Activated T-helper 2 cell treated with anti-CD3 and anti-CD28 coated beads, Interferon-gamma antibody, Interleukin-2, Interleukin-4, amounts not matched to agents 10 μg/mL and 5 μg/mL and 100 μg/mL, durations not matched to agents 14 hours and 24 hours and 36 hours (primary cell): ENCODE data around the gene DACH1. TPM values are rescaled to one million over a fixed set of nuclear protein-coding genes. Genes with fewer than 3 reads are reported as not detected.
"Not testable (repeated sequence)": the region's sequence is repeated elsewhere in the genome, so short reads cannot be mapped to it uniquely, and the experiment has no call there.

ENCODE experiments used
- DNase-seq: peaks from one replicate; pipeline ENCODE4 v3.0.0; 2021; ENCODE audit warnings: low spot score
- H3K27ac Mint-ChIP-seq: one replicate; pipeline ENCODE4 v1.8.0; 2021; ENCODE audit warnings: mixed read lengths
- H3K27me3 Mint-ChIP-seq: one replicate; pipeline ENCODE4 v1.8.0; 2021; ENCODE audit warnings: low read depth, mixed read lengths
- H3K36me3 Mint-ChIP-seq: one replicate; pipeline ENCODE4 v1.8.0; 2021; ENCODE audit warnings: low read depth, mixed read lengths
- H3K4me1 Mint-ChIP-seq: one replicate; pipeline ENCODE4 v1.8.0; 2021; ENCODE audit warnings: low read depth, mixed read lengths
- H3K4me3 Mint-ChIP-seq: one replicate; pipeline ENCODE4 v1.8.0; 2021; ENCODE audit warnings: low read depth, mild to moderate bottlenecking, moderate library complexity, mixed read lengths
- H3K9me3 Mint-ChIP-seq: one replicate; pipeline ENCODE4 v1.8.0; 2021; ENCODE audit warnings: mixed read lengths
- intact Hi-C: fragments of 100-400 bp; cut with micrococcal nuclease; formaldehyde crosslinking; loops from one replicate; pipeline ENCODE4 v1.15.1; 2023
- total RNA-seq: library from RNA; stranded (reverse); gene quantifications from 2 replicates; pipeline ENCODE4 v1.2.3, GENCODE V29; 2022

The DACH1 gene
- total RNA-seq, 1 donor from 2014 or later: not detected

- Mint-ChIP-seq H3K27ac (no peak overlapping the region), H3K4me1 (peaks cover 4% of the 10 kb centered on the region), H3K27me3 (no peaks in the 10 kb centered on the region), H3K36me3 (no peaks in the 10 kb centered on the region), H3K4me3 (no peak overlapping the region), H3K9me3 (no peaks in the 10 kb centered on the region)
- DNase-seq: no peak
- intact Hi-C loops: no loop called here
Observed at GRCh38 chr13:71838842-71839241, 28.2 kb downstream of the DACH1 start.

GRCh38 chr13:71837582-71837981, 29.4 kb downstream of the DACH1 start:
- H3K4me3 Mint-ChIP-seq, H3K27me3 Mint-ChIP-seq, H3K9me3 Mint-ChIP-seq, H3K27ac Mint-ChIP-seq, intact Hi-C loops, H3K36me3 Mint-ChIP-seq, H3K4me1 Mint-ChIP-seq, DNase-seq: not testable (repeated sequence)

GRCh38 chr13:71831716-71832115, 35.3 kb downstream of the DACH1 start:
- intact Hi-C loops: no loop called here
- no peaks in the 10 kb centered on the region for H3K9me3 Mint-ChIP-seq
- DNase-seq: no peak
- H3K36me3 Mint-ChIP-seq: no peaks in the 10 kb centered on the region
- H3K4me1 Mint-ChIP-seq: peaks cover 22% of the 10 kb centered on the region
- H3K4me3 Mint-ChIP-seq: no peak overlapping the region
- H3K27ac Mint-ChIP-seq: no peak overlapping the region
- H3K27me3 Mint-ChIP-seq: no peaks in the 10 kb centered on the region

GRCh38 chr13:71830736-71831135, 36.3 kb downstream of the DACH1 start:
- Mint-ChIP-seq H3K27me3 (peaks cover 2% of the 10 kb centered on the region), H3K9me3 (no peaks in the 10 kb centered on the region), H3K27ac (no peak overlapping the region), H3K36me3 (no peaks in the 10 kb centered on the region), H3K4me1 (peaks cover 22% of the 10 kb centered on the region), H3K4me3 (no peak overlapping the region)
- DNase-seq: no peak
- intact Hi-C loops: no loop called here

- H3K4me3 Mint-ChIP-seq: no peak overlapping the region
- no peaks in the 10 kb centered on the region for H3K9me3 Mint-ChIP-seq
- intact Hi-C loops: no loop called here
- no peak overlapping the region for H3K27ac Mint-ChIP-seq
- DNase-seq: no peak
- no peaks in the 10 kb centered on the region for H3K36me3 Mint-ChIP-seq
- H3K27me3 Mint-ChIP-seq: peaks cover 2% of the 10 kb centered on the region
- peaks cover 22% of the 10 kb centered on the region for H3K4me1 Mint-ChIP-seq
Observed at GRCh38 chr13:71830323-71830722, 36.7 kb downstream of the DACH1 start.

- DNase-seq: no peak
- intact Hi-C loops: loop anchor here (5.0 kb wide), 1 partner anchor 38 kb away; the partner anchor contains the start of gene DACH1
- Mint-ChIP-seq H3K36me3 (no peaks in the 10 kb centered on the region), H3K4me3 (no peak overlapping the region), H3K9me3 (no peaks in the 10 kb centered on the region), H3K27ac (no peak overlapping the region), H3K4me1 (peaks cover 22% of the 10 kb centered on the region), H3K27me3 (peaks cover 4% of the 10 kb centered on the region)
Observed at GRCh38 chr13:71829547-71829946, 37.5 kb downstream of the DACH1 start.

GRCh38 chr13:71828564-71828963, 38.4 kb downstream of the DACH1 start:
- intact Hi-C loops: loop anchor here (5.0 kb wide), 1 partner anchor 39 kb away; the partner anchor contains the start of gene DACH1
- no peak for DNase-seq

GRCh38 chr13:71828117-71828516, 38.9 kb downstream of the DACH1 start:
- H3K27ac Mint-ChIP-seq: no peak overlapping the region

More at GRCh38 chr13:71828564-71828963, 38.4 kb downstream of the DACH1 start:
- Mint-ChIP-seq H3K4me1 (peaks cover 22% of the 10 kb centered on the region), H3K27ac (no peak overlapping the region), H3K9me3 (no peaks in the 10 kb centered on the region), H3K36me3 (no peaks in the 10 kb centered on the region), H3K4me3 (no peak overlapping the region), H3K27me3 (peaks cover 4% of the 10 kb centered on the region)

GRCh38 chr13:71827241-71827640, 39.8 kb downstream of the DACH1 start:
- H3K4me1 Mint-ChIP-seq: peaks cover 22% of the 10 kb centered on the region
- intact Hi-C loops: loop anchor here (5.0 kb wide), 1 partner anchor 40 kb away; the partner anchor contains the start of gene DACH1
- H3K27me3 Mint-ChIP-seq: peaks cover 6% of the 10 kb centered on the region

More at GRCh38 chr13:71828117-71828516, 38.9 kb downstream of the DACH1 start:
- Mint-ChIP-seq H3K4me1 (peaks cover 22% of the 10 kb centered on the region), H3K36me3 (no peaks in the 10 kb centered on the region), H3K4me3 (no peak overlapping the region), H3K9me3 (no peaks in the 10 kb centered on the region), H3K27me3 (peaks cover 5% of the 10 kb centered on the region)
- intact Hi-C loops: loop anchor here (5.0 kb wide), 1 partner anchor 39 kb away; the partner anchor contains the start of gene DACH1
- no peak for DNase-seq

GRCh38 chr13:71820699-71821098, 46.3 kb downstream of the DACH1 start:
- no peaks in the 10 kb centered on the region for H3K36me3 Mint-ChIP-seq
- no peak overlapping the region for H3K4me3 Mint-ChIP-seq
- intact Hi-C loops: no loop called here
- peaks cover 4% of the 10 kb centered on the region for H3K27me3 Mint-ChIP-seq
- no peaks in the 10 kb centered on the region for H3K9me3 Mint-ChIP-seq
- H3K27ac Mint-ChIP-seq: no peak overlapping the region
- H3K4me1 Mint-ChIP-seq: no peaks in the 10 kb centered on the region
- no peak for DNase-seq

More at GRCh38 chr13:71827241-71827640, 39.8 kb downstream of the DACH1 start:
- Mint-ChIP-seq H3K4me3 (no peak overlapping the region), H3K9me3 (no peaks in the 10 kb centered on the region), H3K27ac (no peak overlapping the region), H3K36me3 (no peaks in the 10 kb centered on the region)
- DNase-seq: no peak

- Mint-ChIP-seq H3K27me3 (no peaks in the 10 kb centered on the region), H3K4me3 (no peak overlapping the region), H3K27ac (no peak overlapping the region), H3K4me1 (no peaks in the 10 kb centered on the region), H3K9me3 (no peaks in the 10 kb centered on the region), H3K36me3 (no peaks in the 10 kb centered on the region)
- no peak for DNase-seq
- intact Hi-C loops: no loop called here
Observed at GRCh38 chr13:71817335-71817734, 49.7 kb downstream of the DACH1 start.

GRCh38 chr13:71814806-71815360, 52.1 kb downstream of the DACH1 start:
- Mint-ChIP-seq H3K9me3 (no peaks in the 10 kb centered on the region), H3K36me3 (no peaks in the 10 kb centered on the region), H3K4me1 (no peaks in the 10 kb centered on the region), H3K27me3 (no peaks in the 10 kb centered on the region), H3K4me3 (no peak overlapping the region), H3K27ac (no peak overlapping the region)
- intact Hi-C loops: no loop called here
- DNase-seq: no peak

- Mint-ChIP-seq H3K36me3 (no peaks in the 10 kb centered on the region), H3K27ac (no peak overlapping the region), H3K27me3 (no peaks in the 10 kb centered on the region), H3K4me3 (no peak overlapping the region), H3K4me1 (no peaks in the 10 kb centered on the region), H3K9me3 (no peaks in the 10 kb centered on the region)
- intact Hi-C loops: no loop called here
- DNase-seq: no peak
Observed at GRCh38 chr13:71813187-71813586, 53.8 kb downstream of the DACH1 start.
